IMR-90 (cell line): ENCODE measurements around the gene ZSWIM5. TPM values are rescaled to one million over a fixed set of nuclear protein-coding genes. Genes with fewer than 3 reads are reported as not detected.

Experiments
- ATAC-seq: fragments of 200-7000 bp; cut with Tn5 transposase; 2 replicates; pipeline ENCODE4 v1.9.1; 2020; ENCODE audit warnings: low read depth, mild to moderate bottlenecking, moderate library complexity
- BruUV-seq: library from RNA; stranded (reverse); fragments of 400-500 nt; replicated peaks from 2 replicates; lab custom pipeline; 2021; lab: Mats Ljungman, UMichigan
- CTCF ChIA-PET: fragments of 300-600 bp; formaldehyde crosslinking; extraction: SDS; loops from one replicate; lab custom pipeline; 2021; ENCODE audit warnings: antibody characterized with exemption; lab: Yijun Ruan, JAX
- POLR2A ChIA-PET: fragments of 300-600 bp; sonication (Branson Sonifier 250); formaldehyde crosslinking; loops from one replicate; lab custom pipeline; 2022; ENCODE audit warnings: antibody characterized with exemption; ENCODE audit not compliant: unreplicated experiment; lab: Charles Lee
- DNase-seq: peaks from one replicate; pipeline ENCODE4 v3.0.0; 2013
- H2AFZ ChIP-seq: replicated peaks from 2 replicates; pipeline ENCODE3; 2013; ENCODE audit warnings: low read length, mild to moderate bottlenecking; ENCODE audit not compliant: poor library complexity
- H2AK5ac ChIP-seq: 2 replicates; pipeline ENCODE4 v1.6.1; 2013; ENCODE audit warnings: low read depth, low read length, inconsistent platforms
- H2AK9ac ChIP-seq: replicated peaks from 2 replicates; pipeline ENCODE3; 2013; ENCODE audit warnings: mild to moderate bottlenecking, low read depth, low read length, moderate library complexity; ENCODE audit not compliant: poor library complexity
- H2BK120ac ChIP-seq: 2 replicates; pipeline ENCODE4 v1.6.1; 2013; ENCODE audit warnings: low read depth, low read length, inconsistent platforms
- H2BK15ac ChIP-seq: 3 replicates; pipeline ENCODE4 v1.6.1; 2013; ENCODE audit warnings: low read depth, low read length, inconsistent platforms
- H2BK20ac ChIP-seq: 2 replicates; pipeline ENCODE4 v1.6.1; 2013; ENCODE audit warnings: low read depth, mild to moderate bottlenecking, inconsistent platforms, low read length, moderate library complexity
- H2BK5ac ChIP-seq: 2 replicates; pipeline ENCODE4 v1.6.1; 2013; ENCODE audit warnings: mild to moderate bottlenecking, low read depth, low read length, inconsistent platforms; ENCODE audit not compliant: poor library complexity, severe bottlenecking
- H3K14ac ChIP-seq: replicated peaks from 2 replicates; pipeline ENCODE4 v1.6.1; 2013; ENCODE audit warnings: low read depth, low read length, inconsistent platforms
- H3K18ac ChIP-seq: 2 replicates; pipeline ENCODE4 v1.6.1; 2013; ENCODE audit warnings: low read depth, low read length, control low read depth
- H3K23ac ChIP-seq: 2 replicates; pipeline ENCODE4 v1.6.1; 2013; ENCODE audit warnings: low read depth, low read length, inconsistent platforms
- H3K27ac ChIP-seq: 2 replicates; pipeline ENCODE4 v1.5.1; 2013; ENCODE audit warnings: mild to moderate bottlenecking, control low read depth, low read length; ENCODE audit not compliant: insufficient read depth
- H3K27me3 ChIP-seq: 2 replicates; pipeline ENCODE4 v1.6.1; 2013; ENCODE audit warnings: low read length; ENCODE audit not compliant: control insufficient read depth, insufficient read depth
- H3K36me3 ChIP-seq: 2 replicates; pipeline ENCODE4 v1.6.1; 2013; ENCODE audit warnings: low read length, mixed read lengths; ENCODE audit not compliant: control insufficient read depth, insufficient read depth
- H3K4ac ChIP-seq: 2 replicates; pipeline ENCODE4 v1.6.1; 2013; ENCODE audit warnings: low read depth, low read length, inconsistent platforms
- H3K4me1 ChIP-seq: 2 replicates; pipeline ENCODE4 v1.6.1; 2013; ENCODE audit warnings: low read length, mixed read lengths; ENCODE audit not compliant: control insufficient read depth, insufficient read depth
- H3K4me2 ChIP-seq: 2 replicates; pipeline ENCODE4 v1.6.1; 2013; ENCODE audit warnings: low read depth, mild to moderate bottlenecking, control low read depth, low read length, moderate library complexity
- H3K4me3 ChIP-seq: 2 replicates; pipeline ENCODE4 v1.5.1; 2013; ENCODE audit warnings: low read depth, mild to moderate bottlenecking, control low read depth, low read length, moderate library complexity; ENCODE audit not compliant: insufficient read depth
- H3K56ac ChIP-seq: 2 replicates; pipeline ENCODE4 v1.6.1; 2013; ENCODE audit warnings: low read length, inconsistent platforms; ENCODE audit not compliant: insufficient read depth; ENCODE audit errors: extremely low read depth
- H3K79me1 ChIP-seq, 2 experiments: 2 replicates each; pipeline ENCODE4 v1.6.1; 2013; ENCODE audit warnings: low read length in 2 of 2, inconsistent platforms in 1 of 2, low read depth in 1 of 2
- H3K9ac ChIP-seq: 2 replicates; pipeline ENCODE4 v1.6.1; 2013; ENCODE audit warnings: low read depth, low read length, control low read depth
- H3K9me1 ChIP-seq: 2 replicates; pipeline ENCODE4 v1.6.1; 2013; ENCODE audit warnings: low read length, inconsistent platforms; ENCODE audit not compliant: insufficient read depth
- H3K9me3 ChIP-seq: 2 replicates; pipeline ENCODE4 v1.6.1; 2013; ENCODE audit warnings: low read length; ENCODE audit not compliant: control insufficient read depth, insufficient read depth
- H4K20me1 ChIP-seq: 2 replicates; pipeline ENCODE4 v1.6.1; 2013; ENCODE audit warnings: low read length, inconsistent platforms; ENCODE audit not compliant: insufficient read depth
- H4K5ac ChIP-seq: 2 replicates; pipeline ENCODE4 v1.6.1; 2013; ENCODE audit warnings: mild to moderate bottlenecking, low read depth, low read length, control low read depth
- H4K8ac ChIP-seq, 2 experiments: 2 replicates each; pipeline ENCODE4 v1.6.1; 2013; ENCODE audit warnings: low read depth in 2 of 2, low read length in 2 of 2, control low read depth in 1 of 2, inconsistent platforms in 1 of 2
- H4K91ac ChIP-seq: 2 replicates; pipeline ENCODE4 v1.6.1; 2013; ENCODE audit warnings: low read depth, low read length, inconsistent platforms; ENCODE audit not compliant: insufficient read depth
- BHLHE40 ChIP-seq: fragments of 150-350 bp; IDR thresholded peaks from 2 replicates; pipeline ENCODE4 v1.6.1; 2016; ENCODE audit warnings: mild to moderate bottlenecking, low read depth, low read length
- CEBPB ChIP-seq: IDR thresholded peaks from 2 replicates; pipeline ENCODE4 v1.6.1; 2012; ENCODE audit warnings: low read depth, low read length, improper control_type of control experiment
- CHD1 ChIP-seq: IDR thresholded peaks from 2 replicates; pipeline ENCODE4 v1.6.1; 2012; ENCODE audit warnings: low read depth, low read length, improper control_type of control experiment
- FOS ChIP-seq: fragments of 150-350 bp; IDR thresholded peaks from 2 replicates; pipeline ENCODE4 v1.6.1; 2016; ENCODE audit warnings: low read depth, low read length
- MAFK ChIP-seq: IDR thresholded peaks from 2 replicates; pipeline ENCODE4 v1.6.1; 2012; ENCODE audit warnings: low read depth, low read length, improper control_type of control experiment
- MAZ ChIP-seq: IDR thresholded peaks from 2 replicates; pipeline ENCODE4 v1.6.1; 2012; ENCODE audit warnings: low read depth, mild to moderate bottlenecking, low read length, improper control_type of control experiment, moderate library complexity, borderline replicate concordance
- MXI1 ChIP-seq: IDR thresholded peaks from 2 replicates; pipeline ENCODE4 v1.6.1; 2012; ENCODE audit warnings: low read depth, mild to moderate bottlenecking, low read length, moderate library complexity, borderline replicate concordance
- NFE2L2 ChIP-seq: fragments of 150-350 bp; IDR thresholded peaks from 2 replicates; pipeline ENCODE4 v1.6.1; 2016; ENCODE audit warnings: low read depth, mild to moderate bottlenecking, low read length
- POLR2A ChIP-seq: IDR thresholded peaks from 2 replicates; pipeline ENCODE4 v1.6.1; 2012; ENCODE audit warnings: mild to moderate bottlenecking, low read depth, low read length
- RAD21 ChIP-seq: IDR thresholded peaks from 2 replicates; pipeline ENCODE4 v1.6.1; 2012; ENCODE audit warnings: low read length, improper control_type of control experiment
- RCOR1 ChIP-seq: IDR thresholded peaks from 2 replicates; pipeline ENCODE4 v1.6.1; 2012; ENCODE audit warnings: mild to moderate bottlenecking, low read length, improper control_type of control experiment; ENCODE audit not compliant: insufficient replicate concordance
- RFX5 ChIP-seq: IDR thresholded peaks from 2 replicates; pipeline ENCODE4 v1.8.0; 2012; ENCODE audit warnings: low read depth, mild to moderate bottlenecking, low read length, moderate library complexity
- SMC3 ChIP-seq: fragments of 150-350 bp; IDR thresholded peaks from 2 replicates; pipeline ENCODE4 v1.6.1; 2016; ENCODE audit warnings: low read depth, mild to moderate bottlenecking, antibody characterized with exemption, low read length, moderate library complexity
- WGBS, 2 experiments: methylation state at CpG; one replicate each; pipeline versions ENCODE4 v1.1.5 to v1.1.7; 2013; ENCODE audit warnings: missing lambda C conversion rate in 2 of 2; ENCODE audit not compliant: insufficient read length in 1 of 2; ENCODE audit errors: extremely low coverage in 2 of 2; 5-methylcytosine and 5-hydroxymethylcytosine counted together
- dilution Hi-C: fragments of 300-500 bp; cut with HindIII; formaldehyde crosslinking; loops from one replicate; pipeline ENCODE4 v1.14.3; 2018; ENCODE audit warnings: low sequenced_read_pairs; ENCODE audit not compliant: unreplicated experiment
- in situ Hi-C: fragments of 300-500 bp; cut with MboI; formaldehyde crosslinking; loops from 3 replicates; pipeline ENCODE4 v1.14.3; 2019; ENCODE audit warnings: low sequenced_read_pairs, inconsistent platforms, mixed read lengths
- intact Hi-C: fragments of 100-400 bp; cut with micrococcal nuclease; formaldehyde crosslinking; loops from 2 replicates; pipeline ENCODE4 v1.10.0; 2022
- polyA plus RNA-seq, 3 experiments: library from polyadenylated mRNA; depleted of rRNA; stranded (reverse); fragments of >200 nt; gene quantifications; 2 replicates each; pipeline ENCODE4 v1.2.3, GENCODE V29; 2012; ENCODE audit warnings: low replicate concordance in 1 of 3
- total RNA-seq: library from RNA; depleted of rRNA; stranded (reverse); fragments of >200 nt; gene quantifications from 2 replicates; pipeline ENCODE4 v1.2.3, GENCODE V29; 2012
- TF ChIP-seq, protein P1 (sequence below): fragments of 150-350 bp; IDR thresholded peaks from 2 replicates; pipeline ENCODE4 v1.6.1; 2016; ENCODE audit warnings: low read depth, mild to moderate bottlenecking, low read length, moderate library complexity, borderline replicate concordance
- TF ChIP-seq, protein P2 (sequence below): conservative IDR thresholded peaks from 2 replicates; pipeline ENCODE4 v1.5.1; 2012; ENCODE audit warnings: mild to moderate bottlenecking, low read depth, low read length, improper control_type of control experiment
- TF ChIP-seq, protein P3 (sequence below): fragments of 150-350 bp; IDR thresholded peaks from 2 replicates; pipeline ENCODE4 v1.6.1; 2017; ENCODE audit warnings: mild to moderate bottlenecking, antibody characterized with exemption, low read length, low read depth

The ZSWIM5 gene
- total and polyA plus RNA-seq, 2 of the 4 experiments (the other 2 are of a cell fraction): under 0.01 to 0.03 TPM

DNA sequence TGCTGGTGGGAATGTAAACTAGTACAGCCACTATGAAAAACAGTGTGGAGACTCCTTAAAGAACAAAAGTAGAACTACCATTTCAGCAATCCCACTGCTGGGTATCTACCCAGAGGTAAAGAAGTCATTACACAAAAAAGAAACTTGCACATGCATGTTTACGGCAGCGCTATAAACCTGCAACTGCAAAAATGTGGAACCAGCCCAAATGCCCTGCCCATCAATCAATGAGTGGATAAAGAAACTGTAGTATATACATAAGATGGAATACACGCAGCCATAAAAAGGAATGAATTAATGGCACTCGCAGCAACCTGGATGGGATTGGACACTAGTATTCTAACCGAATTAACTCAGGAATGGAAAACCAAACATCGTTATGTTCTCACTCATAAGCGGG lies 51.0 kb downstream of the ZSWIM5 start:
- H2AK9ac ChIP-seq: no peak overlapping the region
- H3K4me2 ChIP-seq: no peak overlapping the region
- dilution Hi-C loops: no loop called here
- H3K9me3 ChIP-seq: no peaks in the 10 kb centered on the region
- no peak overlapping the region for H2AK5ac ChIP-seq
- ATAC-seq (no peak), DNase-seq (no peak)
- intact Hi-C loops: no loop called here
- H4K91ac ChIP-seq: no peak overlapping the region
- H3K56ac ChIP-seq: no peak overlapping the region
- H4K8ac ChIP-seq: no peak overlapping the region
- no peak overlapping the region for H3K14ac ChIP-seq
- POLR2A ChIA-PET: no interaction called here
- H4K5ac ChIP-seq: no peak overlapping the region
- H3K4me3 ChIP-seq: no peak overlapping the region
- peaks cover 2% of the 10 kb centered on the region; the same call in 1 of the 2 replicates for H3K27me3 ChIP-seq
- no peak overlapping the region for H3K23ac ChIP-seq
- H3K4me1 ChIP-seq: no peaks in the 10 kb centered on the region
- H3K4ac ChIP-seq: no peak overlapping the region
- no TSS peak for BruUV-seq
- no peak overlapping the region for H3K27ac ChIP-seq
- H2BK120ac ChIP-seq: no peak overlapping the region
- CTCF ChIA-PET: no interaction called here
- no peak overlapping the region for H2AFZ ChIP-seq
- TF ChIP-seq CEBPB: no peak
- TF ChIP-seq RFX5: no peak
- TF ChIP-seq, protein P1, sequence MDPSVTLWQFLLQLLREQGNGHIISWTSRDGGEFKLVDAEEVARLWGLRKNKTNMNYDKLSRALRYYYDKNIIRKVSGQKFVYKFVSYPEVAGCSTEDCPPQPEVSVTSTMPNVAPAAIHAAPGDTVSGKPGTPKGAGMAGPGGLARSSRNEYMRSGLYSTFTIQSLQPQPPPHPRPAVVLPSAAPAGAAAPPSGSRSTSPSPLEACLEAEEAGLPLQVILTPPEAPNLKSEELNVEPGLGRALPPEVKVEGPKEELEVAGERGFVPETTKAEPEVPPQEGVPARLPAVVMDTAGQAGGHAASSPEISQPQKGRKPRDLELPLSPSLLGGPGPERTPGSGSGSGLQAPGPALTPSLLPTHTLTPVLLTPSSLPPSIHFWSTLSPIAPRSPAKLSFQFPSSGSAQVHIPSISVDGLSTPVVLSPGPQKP: no peak
- no peak for TF ChIP-seq SMC3
- TF ChIP-seq MAFK: no peak
- no peak for TF ChIP-seq MAZ
- TF ChIP-seq, protein P2, sequence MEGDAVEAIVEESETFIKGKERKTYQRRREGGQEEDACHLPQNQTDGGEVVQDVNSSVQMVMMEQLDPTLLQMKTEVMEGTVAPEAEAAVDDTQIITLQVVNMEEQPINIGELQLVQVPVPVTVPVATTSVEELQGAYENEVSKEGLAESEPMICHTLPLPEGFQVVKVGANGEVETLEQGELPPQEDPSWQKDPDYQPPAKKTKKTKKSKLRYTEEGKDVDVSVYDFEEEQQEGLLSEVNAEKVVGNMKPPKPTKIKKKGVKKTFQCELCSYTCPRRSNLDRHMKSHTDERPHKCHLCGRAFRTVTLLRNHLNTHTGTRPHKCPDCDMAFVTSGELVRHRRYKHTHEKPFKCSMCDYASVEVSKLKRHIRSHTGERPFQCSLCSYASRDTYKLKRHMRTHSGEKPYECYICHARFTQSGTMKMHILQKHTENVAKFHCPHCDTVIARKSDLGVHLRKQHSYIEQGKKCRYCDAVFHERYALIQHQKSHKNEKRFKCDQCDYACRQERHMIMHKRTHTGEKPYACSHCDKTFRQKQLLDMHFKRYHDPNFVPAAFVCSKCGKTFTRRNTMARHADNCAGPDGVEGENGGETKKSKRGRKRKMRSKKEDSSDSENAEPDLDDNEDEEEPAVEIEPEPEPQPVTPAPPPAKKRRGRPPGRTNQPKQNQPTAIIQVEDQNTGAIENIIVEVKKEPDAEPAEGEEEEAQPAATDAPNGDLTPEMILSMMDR: no peak
- TF ChIP-seq RAD21: no peak
- TF ChIP-seq CHD1: no peak
- TF ChIP-seq RCOR1: no peak
- TF ChIP-seq BHLHE40: no peak
- TF ChIP-seq, protein P3, sequence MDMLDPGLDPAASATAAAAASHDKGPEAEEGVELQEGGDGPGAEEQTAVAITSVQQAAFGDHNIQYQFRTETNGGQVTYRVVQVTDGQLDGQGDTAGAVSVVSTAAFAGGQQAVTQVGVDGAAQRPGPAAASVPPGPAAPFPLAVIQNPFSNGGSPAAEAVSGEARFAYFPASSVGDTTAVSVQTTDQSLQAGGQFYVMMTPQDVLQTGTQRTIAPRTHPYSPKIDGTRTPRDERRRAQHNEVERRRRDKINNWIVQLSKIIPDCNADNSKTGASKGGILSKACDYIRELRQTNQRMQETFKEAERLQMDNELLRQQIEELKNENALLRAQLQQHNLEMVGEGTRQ: no peak
- TF ChIP-seq FOS: no peak
- no peak for TF ChIP-seq POLR2A
- TF ChIP-seq NFE2L2: no peak
- no peak for TF ChIP-seq MXI1
- no peak overlapping the region for H2BK20ac ChIP-seq
- no peaks in the 10 kb centered on the region for H3K36me3 ChIP-seq
- no peaks in the 10 kb centered on the region for H3K79me1 ChIP-seq
- H3K18ac ChIP-seq: no peak overlapping the region
- no peak overlapping the region for H2BK5ac ChIP-seq
- no CpG with 5 or more reads among the region's 7 CpGs for WGBS, 2 experiments
- H4K20me1 ChIP-seq: no peaks in the 10 kb centered on the region
- no peaks in the 10 kb centered on the region for H3K9me1 ChIP-seq
- H3K9ac ChIP-seq: no peak overlapping the region
- in situ Hi-C loops: no loop called here
- H2BK15ac ChIP-seq: no peak overlapping the region
